ENCODE results near the gene FGD4.
A peak's percentile ranks its signal among the peaks of the same experiment; 100 is the strongest.
"Not testable (repeated sequence)": the region's sequence is repeated elsewhere in the genome, so short reads cannot be mapped to it uniquely, and the experiment has no call there.

The FGD4 gene

GRCh38 chr12:32522331-32523221 lies 123.2 kb downstream of the FGD4 start:
- peak overlapping the region; percentile 87 for H3K27ac Mint-ChIP-seq
- no peaks in the 10 kb centered on the region for H3K9me3 Mint-ChIP-seq
- H3K36me3 Mint-ChIP-seq: no peaks in the 10 kb centered on the region
- peak; percentile 13 for DNase-seq
- H3K4me1 Mint-ChIP-seq: peaks cover 17 to 34% of the 10 kb centered on the region in 2 donors
- H3K4me3 Mint-ChIP-seq: peak overlapping the region; percentile 47 to 69
- H3K27me3 Mint-ChIP-seq: no peaks in the 10 kb centered on the region
- peak; percentile 89 to 91 for ATAC-seq (replicated peaks)

- H3K4me1 Mint-ChIP-seq: peaks cover 17 to 28% of the 10 kb centered on the region in 2 donors
- not testable (repeated sequence) for H3K4me3 Mint-ChIP-seq; H3K27ac Mint-ChIP-seq; ATAC-seq (replicated peaks); DNase-seq; H3K9me3 Mint-ChIP-seq; H3K36me3 Mint-ChIP-seq; H3K27me3 Mint-ChIP-seq
Measured at GRCh38 chr12:32525802-32526201, 126.4 kb downstream of the FGD4 start.

- peaks cover 17 to 22% of the 10 kb centered on the region in 2 donors for H3K4me1 Mint-ChIP-seq
- H3K27ac Mint-ChIP-seq; H3K9me3 Mint-ChIP-seq; H3K27me3 Mint-ChIP-seq; H3K36me3 Mint-ChIP-seq; DNase-seq; H3K4me3 Mint-ChIP-seq; ATAC-seq (replicated peaks): not testable (repeated sequence)
Measured at GRCh38 chr12:32526343-32526742, 127.0 kb downstream of the FGD4 start.

GRCh38 chr12:32532422-32532821 lies 133.1 kb downstream of the FGD4 start:
- Mint-ChIP-seq H3K27me3 (no peaks in the 10 kb centered on the region), H3K4me3 (no peak overlapping the region), H3K36me3 (no peaks in the 10 kb centered on the region), H3K4me1 (peaks cover 11 to 42% of the 10 kb centered on the region in 2 donors), H3K27ac (no peak overlapping the region), H3K9me3 (no peaks in the 10 kb centered on the region)
- no peak for DNase-seq
- ATAC-seq (replicated peaks): no peak

- H3K27ac Mint-ChIP-seq: no peak overlapping the region
- H3K27me3 Mint-ChIP-seq: no peaks in the 10 kb centered on the region
- no peaks in the 10 kb centered on the region for H3K36me3 Mint-ChIP-seq
- no peak for DNase-seq
- ATAC-seq (replicated peaks): no peak
- no peaks in the 10 kb centered on the region for H3K9me3 Mint-ChIP-seq
- peaks cover 14 to 46% of the 10 kb centered on the region in 2 donors for H3K4me1 Mint-ChIP-seq
- no peak overlapping the region for H3K4me3 Mint-ChIP-seq
Measured at GRCh38 chr12:32532951-32533350, 133.6 kb downstream of the FGD4 start.

GRCh38 chr12:32533506-32533905 lies 134.1 kb downstream of the FGD4 start:
- ATAC-seq (replicated peaks); DNase-seq; H3K9me3 Mint-ChIP-seq: not testable (repeated sequence)

GRCh38 chr12:32533971-32534590 lies 134.7 kb downstream of the FGD4 start:
- peak overlapping the region; percentile 78 to 81 for H3K4me3 Mint-ChIP-seq
- H3K4me1 Mint-ChIP-seq: peaks cover 14 to 46% of the 10 kb centered on the region in 2 donors
- no peaks in the 10 kb centered on the region for H3K36me3 Mint-ChIP-seq
- no peak overlapping the region for H3K27ac Mint-ChIP-seq
- no peaks in the 10 kb centered on the region for H3K9me3 Mint-ChIP-seq
- DNase-seq (no peak), ATAC-seq (replicated peaks) (peak; percentile 87 to 90)
- no peaks in the 10 kb centered on the region for H3K27me3 Mint-ChIP-seq

More at GRCh38 chr12:32533506-32533905, 134.1 kb downstream of the FGD4 start:
- H3K36me3 Mint-ChIP-seq, H3K4me3 Mint-ChIP-seq, H3K27me3 Mint-ChIP-seq, H3K27ac Mint-ChIP-seq: not testable (repeated sequence)
- peaks cover 14 to 46% of the 10 kb centered on the region in 2 donors for H3K4me1 Mint-ChIP-seq

GRCh38 chr12:32534698-32535097 lies 135.3 kb downstream of the FGD4 start:
- peaks cover 14 to 46% of the 10 kb centered on the region in 2 donors for H3K4me1 Mint-ChIP-seq
- no peak overlapping the region for H3K27ac Mint-ChIP-seq
- H3K4me3 Mint-ChIP-seq: peak overlapping the region; percentile 78 to 81

GRCh38 chr12:32535288-32535999 lies 136.1 kb downstream of the FGD4 start:
- Mint-ChIP-seq H3K27ac (no peak overlapping the region), H3K9me3 (no peaks in the 10 kb centered on the region), H3K27me3 (no peaks in the 10 kb centered on the region), H3K36me3 (no peaks in the 10 kb centered on the region), H3K4me1 (peaks cover 14 to 46% of the 10 kb centered on the region in 2 donors), H3K4me3 (peak overlapping the region; percentile 78 to 81)
- no peak for DNase-seq
- peak; percentile 72 to 81 for ATAC-seq (replicated peaks)

More at GRCh38 chr12:32534698-32535097, 135.3 kb downstream of the FGD4 start:
- no peaks in the 10 kb centered on the region for H3K9me3 Mint-ChIP-seq
- H3K27me3 Mint-ChIP-seq: no peaks in the 10 kb centered on the region
- no peak for DNase-seq
- no peaks in the 10 kb centered on the region for H3K36me3 Mint-ChIP-seq
- ATAC-seq (replicated peaks): no peak

- Mint-ChIP-seq H3K27me3 (no peaks in the 10 kb centered on the region), H3K36me3 (no peaks in the 10 kb centered on the region), H3K4me1 (peaks cover 14 to 46% of the 10 kb centered on the region in 2 donors), H3K4me3 (no peak overlapping the region), H3K27ac (no peak overlapping the region), H3K9me3 (no peaks in the 10 kb centered on the region)
- ATAC-seq (replicated peaks) (no peak), DNase-seq (no peak)
Measured at GRCh38 chr12:32536000-32536345, 136.6 kb downstream of the FGD4 start.

GRCh38 chr12:32541754-32542374 lies 142.5 kb downstream of the FGD4 start:
- Mint-ChIP-seq H3K36me3 (no peaks in the 10 kb centered on the region), H3K9me3 (no peaks in the 10 kb centered on the region), H3K27ac (no peak overlapping the region), H3K4me3 (no peak overlapping the region), H3K27me3 (no peaks in the 10 kb centered on the region), H3K4me1 (peaks cover 11 to 25% of the 10 kb centered on the region in 2 donors)
- no peak for DNase-seq
- ATAC-seq (replicated peaks): no peak

- Mint-ChIP-seq H3K27me3 (no peaks in the 10 kb centered on the region), H3K27ac (no peak overlapping the region), H3K9me3 (no peaks in the 10 kb centered on the region), H3K4me1 (peaks cover 6 to 18% of the 10 kb centered on the region in 2 donors), H3K4me3 (no peak overlapping the region), H3K36me3 (no peaks in the 10 kb centered on the region)
- ATAC-seq (replicated peaks) (no peak), DNase-seq (no peak)
Measured at GRCh38 chr12:32542428-32543229, 143.3 kb downstream of the FGD4 start.

GRCh38 chr12:32544893-32545292 lies 145.5 kb downstream of the FGD4 start:
- peaks cover 14 to 32% of the 10 kb centered on the region in 2 donors for H3K4me1 Mint-ChIP-seq
- no peaks in the 10 kb centered on the region for H3K27me3 Mint-ChIP-seq
- H3K36me3 Mint-ChIP-seq: no peaks in the 10 kb centered on the region
- DNase-seq: no peak
- H3K27ac Mint-ChIP-seq: no peak overlapping the region
- ATAC-seq (replicated peaks): no peak
- H3K4me3 Mint-ChIP-seq: no peak overlapping the region
- H3K9me3 Mint-ChIP-seq: no peaks in the 10 kb centered on the region

Data from stimulated activated naive B cell treated with anti-CD40 and anti-IgM and Interleukin-4, amounts not matched to agents 10 μg/mL and 1 μg/mL and 100 μg/mL, for 72 hours (primary cell).